Body of pancreas (tissue), 4 donors: ENCODE measurements around the gene TMEM270. TPM values are rescaled to one million over a fixed set of nuclear protein-coding genes. Genes with fewer than 3 reads are reported as not detected.

ENCODE experiments used
- ATAC-seq: fragments of 150-250 bp; one replicate; pipeline ENCODE4 v1.9.1; 2016
- DNase-seq, 4 donors: peaks; one replicate each; pipeline ENCODE4 v3.0.0-alpha.2; 2019
- H3K27ac ChIP-seq, 4 donors: fragments of 200-600 bp; sonication (generic); 1 replicate in 3 of 4; 2 replicates in 1 of 4; pipeline versions ENCODE4 v1.5.1 to v1.6.1; 2016 to 2019; ENCODE audit warnings: mild to moderate bottlenecking in 1 of 4, mixed read lengths in 1 of 4, moderate library complexity in 1 of 4
- H3K27me3 ChIP-seq, 2 donors: fragments of 200-600 bp; sonication (generic); one replicate each; pipeline ENCODE4 v1.6.0; 2016; ENCODE audit warnings: mild to moderate bottlenecking in 1 of 2
- H3K36me3 ChIP-seq, 2 donors: fragments of 200-600 bp; sonication (generic); replicated peaks in 1 of 2; 2 replicates each; pipeline ENCODE4 v1.5.1; 2016; ENCODE audit warnings: low read depth in 2 of 2; ENCODE audit not compliant: insufficient read depth in 1 of 2
- H3K4me1 ChIP-seq: fragments of 200-600 bp; sonication (generic); one replicate; pipeline ENCODE4 v1.6.0; 2016
- H3K4me3 ChIP-seq, 2 donors: fragments of 200-600 bp; sonication (generic); 1 replicate in 1 of 2; 2 replicates in 1 of 2; pipeline ENCODE4 v1.5.1; 2016 to 2019
- H3K9me3 ChIP-seq, 3 donors: fragments of 200-600 bp; sonication (generic); 1 replicate in 2 of 3; 2 replicates in 1 of 3; pipeline ENCODE4 v1.5.1; 2016
- POLR2A ChIP-seq, 3 donors: fragments of 450-650 bp; IDR thresholded peaks; one replicate each; pipeline ENCODE4 v1.6.1; 2016; ENCODE audit warnings: antibody characterized with exemption in 3 of 3, mild to moderate bottlenecking in 2 of 3
- WGBS, 2 donors: methylation state at CpG; one replicate each; pipeline ENCODE4 v1.1.5; 2017; 5-methylcytosine and 5-hydroxymethylcytosine counted together
- intact Hi-C: fragments of 100-400 bp; cut with DNase I; formaldehyde crosslinking; loops from one replicate; pipeline ENCODE4 v1.15.1; 2023
- total RNA-seq, 2 donors: library from RNA; depleted of rRNA; stranded (reverse); fragments of >200 nt; gene quantifications; one replicate each; pipeline ENCODE4 v1.1.0, GENCODE V29; 2016
- TF ChIP-seq, protein P1 (sequence below), 7 experiments: fragments of 450-650 bp in 4 of 7; fragments of 200-600 bp in 3 of 7; sonication (generic) in 3 of 7; IDR thresholded peaks; one replicate each; pipeline ENCODE4 v1.5.1; 2016 to 2019; ENCODE audit warnings: antibody characterized with exemption in 7 of 7

The TMEM270 gene
- total RNA-seq, 2 donors from 2014 or later, result not detected

DNA sequence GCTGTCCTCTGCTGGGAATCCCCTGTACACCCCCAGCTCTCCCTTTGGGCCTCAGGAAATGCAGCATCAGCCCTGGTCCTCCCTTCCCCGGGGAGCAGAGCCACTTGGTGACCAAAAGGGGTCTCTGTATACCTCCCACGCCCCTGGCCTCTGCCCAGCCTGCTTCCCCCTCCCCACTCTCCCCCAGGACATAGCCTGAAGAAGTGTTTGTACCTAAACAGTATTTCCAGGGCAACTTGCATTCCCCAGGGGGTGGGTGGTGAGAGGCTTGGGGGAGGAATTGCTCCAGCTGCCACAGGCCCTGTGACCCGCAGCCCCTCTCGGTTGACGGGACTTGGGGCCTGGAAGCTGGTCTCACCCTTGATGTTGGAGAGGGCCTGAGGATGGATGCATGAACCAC, 39.3 kb downstream of the TMEM270 start:
- TF ChIP-seq, protein P1, sequence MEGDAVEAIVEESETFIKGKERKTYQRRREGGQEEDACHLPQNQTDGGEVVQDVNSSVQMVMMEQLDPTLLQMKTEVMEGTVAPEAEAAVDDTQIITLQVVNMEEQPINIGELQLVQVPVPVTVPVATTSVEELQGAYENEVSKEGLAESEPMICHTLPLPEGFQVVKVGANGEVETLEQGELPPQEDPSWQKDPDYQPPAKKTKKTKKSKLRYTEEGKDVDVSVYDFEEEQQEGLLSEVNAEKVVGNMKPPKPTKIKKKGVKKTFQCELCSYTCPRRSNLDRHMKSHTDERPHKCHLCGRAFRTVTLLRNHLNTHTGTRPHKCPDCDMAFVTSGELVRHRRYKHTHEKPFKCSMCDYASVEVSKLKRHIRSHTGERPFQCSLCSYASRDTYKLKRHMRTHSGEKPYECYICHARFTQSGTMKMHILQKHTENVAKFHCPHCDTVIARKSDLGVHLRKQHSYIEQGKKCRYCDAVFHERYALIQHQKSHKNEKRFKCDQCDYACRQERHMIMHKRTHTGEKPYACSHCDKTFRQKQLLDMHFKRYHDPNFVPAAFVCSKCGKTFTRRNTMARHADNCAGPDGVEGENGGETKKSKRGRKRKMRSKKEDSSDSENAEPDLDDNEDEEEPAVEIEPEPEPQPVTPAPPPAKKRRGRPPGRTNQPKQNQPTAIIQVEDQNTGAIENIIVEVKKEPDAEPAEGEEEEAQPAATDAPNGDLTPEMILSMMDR (IDR thresholded peaks at IDR 0.05), result no peak
- TF ChIP-seq POLR2A (IDR thresholded peaks at IDR 0.05), result no peak
- intact Hi-C loops, result no loop called here
- Histone ChIP-seq H3K9me3 (peaks cover 0 to 8% (median 0%) of the 10 kb centered on the region in 3 donors), H3K36me3 (no peaks in the 10 kb centered on the region), H3K27me3 (no peaks in the 10 kb centered on the region), H3K4me3 (no peak overlapping the region), H3K4me1 (no peaks in the 10 kb centered on the region), H3K27ac (no peak overlapping the region)
- WGBS, 2 donors, result 58% methylated on average over 5 of the region's 5 CpGs; no CpG with 5 or more reads in 1 of the 2 donors
- no peak for ATAC-seq
- no peak for DNase-seq

DNA sequence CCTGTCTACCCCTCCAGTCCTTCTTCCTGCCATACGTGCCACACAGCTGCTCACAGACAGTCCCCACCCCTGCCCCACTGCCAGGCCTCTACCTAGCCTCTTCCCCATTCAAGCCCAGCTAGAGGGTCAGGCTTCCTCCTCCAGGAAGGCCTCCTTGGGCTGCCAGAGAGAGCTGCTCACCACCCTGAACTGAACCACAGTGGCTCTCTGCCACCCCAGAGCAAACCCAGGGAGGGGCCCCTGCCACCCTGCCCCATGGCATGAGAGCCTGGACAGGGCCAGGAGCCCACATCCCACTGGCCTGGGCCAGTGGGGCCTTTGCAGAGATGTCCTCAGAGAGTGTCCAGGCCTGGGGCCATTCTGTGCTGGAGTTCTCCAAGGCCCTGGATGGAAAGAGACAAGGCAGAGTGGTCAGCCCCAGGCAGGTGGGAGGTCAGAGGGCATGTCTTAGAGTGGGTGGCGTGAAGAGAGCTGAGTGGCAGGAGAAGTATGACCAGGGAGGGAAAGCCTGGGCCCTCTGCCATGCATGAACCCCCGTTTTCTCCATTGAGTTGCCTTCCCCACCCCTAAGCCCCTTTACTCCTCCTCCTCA, 40.4 kb downstream of the TMEM270 start:
- intact Hi-C loops, result no loop called here
- WGBS, 2 donors, result 87 to 93% methylated on average over 3 of the region's 3 CpGs
- H3K36me3 ChIP-seq, result no peaks in the 10 kb centered on the region
- no peaks in the 10 kb centered on the region for H3K4me1 ChIP-seq
- H3K27me3 ChIP-seq, result no peaks in the 10 kb centered on the region
- no peak for TF ChIP-seq POLR2A (IDR thresholded peaks at IDR 0.05)
- TF ChIP-seq, protein P1 (IDR thresholded peaks at IDR 0.05), result no peak
- DNase-seq (no peak), ATAC-seq (no peak)
- no peak overlapping the region for H3K4me3 ChIP-seq
- H3K9me3 ChIP-seq, result peaks cover 0 to 8% (median 0%) of the 10 kb centered on the region in 3 donors
- H3K27ac ChIP-seq, result no peak overlapping the region

DNA sequence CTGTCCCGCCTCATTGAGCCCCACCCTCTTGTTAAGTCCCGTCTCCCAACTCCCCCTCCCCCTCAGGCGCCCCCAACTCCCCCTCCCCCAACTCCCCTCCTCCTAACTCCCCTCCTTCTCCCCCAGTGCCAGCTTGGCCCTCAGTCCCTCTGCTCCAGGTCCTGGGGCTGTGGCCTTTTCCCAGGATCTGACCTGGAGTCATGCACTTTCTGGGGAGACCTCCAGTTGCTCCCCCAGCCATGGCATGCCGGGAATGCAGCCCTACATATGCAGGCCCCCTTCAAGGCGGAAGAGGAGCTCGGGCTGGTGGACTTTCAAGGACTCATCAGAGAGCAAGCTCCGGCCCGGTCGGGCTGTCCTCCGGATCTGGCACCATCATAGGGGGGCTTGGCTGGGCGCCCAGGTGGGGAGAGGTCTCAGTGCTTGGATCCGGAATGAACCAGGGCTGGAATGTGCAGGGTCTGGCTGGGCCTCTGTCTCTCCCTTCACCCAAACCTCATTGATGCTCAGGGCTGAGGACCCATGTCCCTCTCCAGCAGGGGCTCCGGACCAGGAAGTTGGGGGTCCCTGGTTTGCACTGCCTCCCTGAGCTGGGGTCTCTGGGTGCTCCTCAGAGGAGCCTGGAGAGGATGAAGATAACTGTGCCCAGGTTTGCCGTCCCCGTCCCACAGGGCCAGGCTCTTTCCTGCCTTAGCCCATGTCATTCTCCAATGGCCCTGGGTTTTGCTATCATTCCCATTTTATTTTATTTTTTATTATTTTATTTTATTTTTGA, 41.1 kb downstream of the TMEM270 start:
- Histone ChIP-seq H3K27me3 (no peaks in the 10 kb centered on the region), H3K4me1 (no peaks in the 10 kb centered on the region), H3K4me3 (no peak overlapping the region), H3K9me3 (peaks cover 0 to 3% (median 0%) of the 10 kb centered on the region in 3 donors), H3K27ac (no peak overlapping the region), H3K36me3 (no peaks in the 10 kb centered on the region)
- DNase-seq (no peak), ATAC-seq (no peak)
- intact Hi-C loops, result no loop called here
- WGBS, 2 donors, result 79 to 82% methylated on average over 6 to 15 of the region's 15 CpGs
- no peak for TF ChIP-seq POLR2A (IDR thresholded peaks at IDR 0.05)
- TF ChIP-seq, protein P1 (IDR thresholded peaks at IDR 0.05), result no peak

DNA sequence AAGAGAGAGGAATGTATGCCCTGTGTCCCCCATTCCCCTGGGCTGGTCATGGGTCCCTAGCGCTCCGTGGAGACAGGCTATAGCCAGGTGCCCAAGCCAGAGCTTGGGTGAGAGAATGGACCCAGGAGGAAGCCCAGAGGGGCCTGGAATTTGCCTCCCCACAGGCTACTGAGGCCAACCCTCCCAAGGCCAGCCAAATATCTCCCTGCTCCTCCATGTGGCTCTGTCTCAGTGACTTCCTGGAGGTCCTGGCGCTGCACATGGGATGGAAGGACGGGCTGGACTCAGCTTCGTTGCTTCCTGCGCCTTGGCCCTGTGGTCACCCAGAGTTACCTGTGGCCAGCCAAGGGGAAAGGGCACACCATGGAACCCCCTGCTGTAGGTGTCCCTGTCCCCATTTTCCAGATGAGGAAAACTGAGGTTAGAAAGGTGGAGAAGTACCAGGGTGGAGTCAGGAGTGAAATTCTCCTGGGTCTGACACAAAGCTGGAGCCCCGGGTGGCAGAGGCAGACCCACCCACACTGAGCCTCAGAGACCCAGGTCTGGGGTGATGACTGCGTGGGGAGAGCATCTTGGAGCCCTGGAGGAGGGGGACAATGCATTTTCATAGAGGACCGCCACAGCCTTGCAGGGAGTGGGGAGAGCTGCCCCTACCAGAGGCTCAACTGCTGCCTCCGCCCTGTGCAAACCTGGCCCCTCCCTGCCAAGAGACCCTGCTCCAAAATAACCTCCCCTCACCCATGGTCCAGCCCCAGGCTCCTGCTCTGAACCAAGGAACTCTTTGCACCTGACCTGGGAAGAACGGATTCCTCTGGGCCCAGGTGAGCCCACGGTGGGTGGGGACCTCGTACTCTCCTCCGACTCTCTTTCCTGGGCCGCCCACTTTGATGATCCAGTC, 42.6 kb downstream of the TMEM270 start:
- Histone ChIP-seq H3K9me3 (no peaks in the 10 kb centered on the region), H3K27ac (no peak overlapping the region), H3K4me3 (no peak overlapping the region), H3K27me3 (no peaks in the 10 kb centered on the region), H3K4me1 (no peaks in the 10 kb centered on the region), H3K36me3 (no peaks in the 10 kb centered on the region)
- TF ChIP-seq, protein P1 (IDR thresholded peaks at IDR 0.05), result no peak
- TF ChIP-seq POLR2A (IDR thresholded peaks at IDR 0.05), result no peak
- DNase-seq (no peak), ATAC-seq (no peak)
- WGBS, 2 donors, result 70 to 85% methylated on average over 2 to 15 of the region's 15 CpGs
- intact Hi-C loops, result no loop called here
